Karpas-422 (cell line): Measurements from ENCODE around the gene SCRN2. TPM values are rescaled to one million over a fixed set of nuclear protein-coding genes. Genes with fewer than 3 reads are reported as not detected.

ENCODE experiments used
- DNase-seq: peaks from one replicate; pipeline ENCODE4 v3.0.0-alpha.2; 2015
- H2AFZ ChIP-seq: fragments of 200-600 bp; sonication (generic); 2 replicates; pipeline ENCODE4 v1.6.1; 2014; ENCODE audit warnings: antibody characterized with exemption, low read length, mixed read lengths
- H3K27ac ChIP-seq: fragments of 200-600 bp; sonication (generic); 2 replicates; pipeline ENCODE4 v1.5.1; 2014; ENCODE audit warnings: mild to moderate bottlenecking, low read length, moderate library complexity
- H3K27me3 ChIP-seq: fragments of 200-600 bp; sonication (generic); 2 replicates; pipeline ENCODE4 v1.6.1; 2014; ENCODE audit warnings: low read length, mixed read lengths
- H3K36me3 ChIP-seq: fragments of 200-600 bp; sonication (generic); 2 replicates; pipeline ENCODE4 v1.6.1; 2014; ENCODE audit warnings: low read length, mixed read lengths; ENCODE audit not compliant: insufficient read depth
- H3K4me1 ChIP-seq: fragments of 200-600 bp; sonication (generic); 2 replicates; pipeline ENCODE4 v1.6.1; 2014; ENCODE audit warnings: mild to moderate bottlenecking, low read length, mixed read lengths
- H3K4me2 ChIP-seq: fragments of 200-600 bp; sonication (generic); 2 replicates; pipeline ENCODE4 v1.6.1; 2014; ENCODE audit warnings: low read length, low read depth, mild to moderate bottlenecking; ENCODE audit not compliant: poor library complexity, severe bottlenecking
- H3K4me3 ChIP-seq: fragments of 200-600 bp; sonication (generic); 2 replicates; pipeline ENCODE4 v1.5.1; 2014; ENCODE audit warnings: mild to moderate bottlenecking, antibody characterized with exemption, low read length, mixed read lengths
- H3K79me2 ChIP-seq: fragments of 200-600 bp; sonication (generic); 2 replicates; pipeline ENCODE4 v1.6.1; 2014; ENCODE audit warnings: mild to moderate bottlenecking, low read length, mixed read lengths
- H3K9ac ChIP-seq: fragments of 200-600 bp; sonication (generic); 2 replicates; pipeline ENCODE4 v1.6.0; 2014; ENCODE audit warnings: low read length
- H3K9me2 ChIP-seq: fragments of 200-600 bp; sonication (generic), shearing (Covaris generic); replicated peaks from 2 replicates; pipeline ENCODE4 v1.6.0; 2014; ENCODE audit warnings: mild to moderate bottlenecking, low read length, moderate library complexity; ENCODE audit not compliant: insufficient read depth
- H3K9me3 ChIP-seq: fragments of 300-700, 200-600 bp; sonication (generic); 2 replicates; pipeline ENCODE4 v1.6.1; 2014; ENCODE audit warnings: low read length, mixed read lengths
- H4K20me1 ChIP-seq: fragments of 200-600 bp; sonication (generic); 2 replicates; pipeline ENCODE4 v1.6.1; 2014; ENCODE audit warnings: mild to moderate bottlenecking, antibody characterized with exemption, low read length, low read depth; ENCODE audit not compliant: insufficient read depth
- total RNA-seq: library from RNA; depleted of rRNA; stranded (reverse); fragments of >200 nt; shearing (Covaris generic); gene quantifications from 2 replicates; pipeline ENCODE4 v1.2.3, GENCODE V29; 2014; ENCODE audit warnings: low replicate concordance; rRNA removed

Gene SCRN2
- total RNA-seq, 1 experiment from 2014 or later = 37.7 TPM

DNA sequence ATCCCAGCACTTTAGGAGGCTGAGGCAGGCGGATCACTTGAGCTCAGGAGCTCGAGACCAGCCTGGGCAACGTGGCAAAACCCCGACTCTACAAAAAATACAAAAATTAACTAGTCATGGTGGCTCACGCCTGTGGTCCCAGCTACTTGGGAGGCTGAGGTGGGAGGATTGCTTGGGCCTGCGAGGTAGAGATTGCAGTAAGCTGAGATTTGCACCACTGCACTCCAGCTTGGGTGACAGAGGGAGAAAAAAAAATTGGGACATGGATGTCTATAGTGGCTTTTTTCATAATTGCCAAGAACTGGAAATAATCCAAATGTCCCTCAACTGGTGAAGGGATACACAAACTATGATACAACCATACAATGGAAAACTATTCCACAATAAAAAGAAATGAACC, 48.1 kb downstream of the SCRN2 start:
- no peak overlapping the region for H3K4me3 ChIP-seq
- H4K20me1 ChIP-seq = no peaks in the 10 kb centered on the region
- H3K27ac ChIP-seq = no peak overlapping the region
- H3K9me3 ChIP-seq = no peaks in the 10 kb centered on the region
- H3K9ac ChIP-seq = no peak overlapping the region
- no peaks in the 10 kb centered on the region for H3K79me2 ChIP-seq
- no peak overlapping the region for H2AFZ ChIP-seq
- H3K4me2 ChIP-seq = no peak overlapping the region
- H3K9me2 ChIP-seq = no peaks in the 10 kb centered on the region
- H3K4me1 ChIP-seq = peaks cover 16% of the 10 kb centered on the region
- no peaks in the 10 kb centered on the region for H3K27me3 ChIP-seq
- no peaks in the 10 kb centered on the region for H3K36me3 ChIP-seq
- DNase-seq = no peak

DNA sequence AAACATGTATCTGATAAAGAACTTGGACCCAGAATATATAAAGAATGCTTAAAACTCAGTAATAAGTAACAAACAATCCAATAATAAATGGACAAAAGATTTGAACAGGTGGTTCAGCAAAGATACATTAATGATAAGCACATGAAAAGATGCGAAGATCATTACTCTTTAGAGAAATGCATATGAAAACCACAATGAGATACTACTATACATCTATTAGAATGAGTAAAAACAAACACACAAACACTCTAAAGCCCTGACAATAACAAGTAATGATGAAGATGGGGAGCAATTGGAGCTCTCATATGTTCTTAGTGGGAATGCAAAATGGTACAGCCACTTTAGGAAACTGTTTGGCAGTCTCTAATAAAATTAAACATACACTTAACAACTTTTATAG, 48.6 kb downstream of the SCRN2 start:
- no peak for DNase-seq
- Histone ChIP-seq H3K27me3 (no peaks in the 10 kb centered on the region), H3K36me3 (no peaks in the 10 kb centered on the region), H3K27ac (no peak overlapping the region), H3K4me3 (no peak overlapping the region), H4K20me1 (no peaks in the 10 kb centered on the region), H3K9ac (no peak overlapping the region), H3K9me2 (no peaks in the 10 kb centered on the region), H3K79me2 (no peaks in the 10 kb centered on the region), H3K9me3 (no peaks in the 10 kb centered on the region), H3K4me1 (peaks cover 16% of the 10 kb centered on the region), H2AFZ (no peak overlapping the region), H3K4me2 (no peak overlapping the region)

DNA sequence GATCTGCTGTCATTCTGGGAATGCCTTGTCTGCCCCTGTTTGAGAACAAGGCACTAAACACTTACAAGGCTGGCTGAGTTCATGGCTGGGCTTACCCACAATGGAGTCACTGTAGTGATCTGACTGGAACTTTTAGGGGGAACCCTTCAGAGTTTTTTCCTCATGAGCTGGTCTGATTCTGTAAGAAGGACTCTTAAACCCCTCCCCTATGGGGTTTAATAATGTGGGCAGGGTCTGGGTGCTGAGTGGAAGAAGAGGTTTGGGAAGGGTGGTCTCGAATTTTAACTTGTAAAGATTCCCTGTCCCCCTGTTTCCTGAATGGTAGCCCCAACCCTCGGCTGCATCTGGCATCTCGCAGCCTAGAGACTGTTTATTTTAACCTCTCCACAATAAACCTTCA, 50.0 kb downstream of the SCRN2 start:
- no peaks in the 10 kb centered on the region for H3K79me2 ChIP-seq
- no peak overlapping the region for H3K4me2 ChIP-seq
- H3K27me3 ChIP-seq = no peaks in the 10 kb centered on the region
- no peaks in the 10 kb centered on the region for H3K9me3 ChIP-seq
- no peaks in the 10 kb centered on the region for H4K20me1 ChIP-seq
- no peak overlapping the region for H2AFZ ChIP-seq
- peaks cover 16% of the 10 kb centered on the region for H3K4me1 ChIP-seq
- no peaks in the 10 kb centered on the region for H3K9me2 ChIP-seq
- H3K9ac ChIP-seq = no peak overlapping the region
- no peaks in the 10 kb centered on the region for H3K36me3 ChIP-seq
- no peak for DNase-seq
- no peak overlapping the region for H3K4me3 ChIP-seq
- no peak overlapping the region for H3K27ac ChIP-seq

DNA sequence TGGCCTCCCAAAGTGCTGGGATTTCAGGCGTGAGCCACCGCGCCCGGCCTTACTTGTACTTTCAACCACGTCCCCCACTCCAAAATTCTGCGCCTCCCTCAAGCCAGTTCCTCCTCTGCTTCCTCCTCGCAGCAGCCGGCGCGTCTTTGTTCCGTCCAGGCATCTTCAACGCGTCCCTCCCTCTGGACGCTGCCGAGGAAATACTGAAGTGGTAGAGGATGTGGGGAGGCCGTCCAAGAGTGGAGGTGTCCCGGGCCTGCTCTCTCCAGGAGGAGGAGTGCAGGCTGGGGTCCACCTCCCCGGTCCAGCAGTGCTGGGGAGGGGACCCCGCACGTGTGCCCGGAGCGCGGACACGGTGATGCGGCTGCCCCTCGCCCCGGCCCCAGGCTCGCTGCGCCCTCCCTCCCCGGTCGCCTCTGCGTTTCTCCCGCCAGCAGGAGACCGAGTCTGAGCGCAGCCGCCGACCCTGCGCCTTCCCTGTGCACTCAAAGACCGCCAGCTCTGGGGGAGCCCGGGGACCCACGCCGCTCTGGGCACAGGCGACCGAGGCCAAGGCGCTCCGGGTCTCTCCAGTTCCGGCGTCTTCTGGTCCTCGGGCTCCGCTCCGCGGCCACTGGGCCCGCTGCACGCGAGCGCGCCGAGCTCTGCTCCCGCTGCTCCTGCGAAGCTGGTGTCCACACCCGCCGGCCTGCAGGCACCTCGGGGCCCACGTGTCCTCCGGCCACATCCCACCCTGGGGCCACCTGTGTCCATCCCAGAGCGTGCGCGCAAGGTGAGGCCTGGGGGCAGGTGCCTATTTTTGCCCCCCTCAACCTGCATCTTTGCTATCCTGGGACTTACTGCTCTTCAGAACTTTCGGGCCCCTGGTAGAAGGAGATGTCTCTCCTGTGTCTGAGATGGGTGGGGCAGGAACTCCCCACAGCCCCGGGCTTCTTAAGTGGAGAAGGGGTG, 51.2 kb downstream of the SCRN2 start:
- no peak overlapping the region for H3K4me3 ChIP-seq
- no peak overlapping the region for H3K27ac ChIP-seq
- no peaks in the 10 kb centered on the region for H3K9me2 ChIP-seq
- no peaks in the 10 kb centered on the region for H4K20me1 ChIP-seq
- no peaks in the 10 kb centered on the region for H3K36me3 ChIP-seq
- no peak overlapping the region for H3K4me2 ChIP-seq
- H3K79me2 ChIP-seq = no peaks in the 10 kb centered on the region
- no peaks in the 10 kb centered on the region for H3K27me3 ChIP-seq
- H3K9me3 ChIP-seq = no peaks in the 10 kb centered on the region
- no peak for DNase-seq
- H3K9ac ChIP-seq = no peak overlapping the region
- no peak overlapping the region for H2AFZ ChIP-seq
- H3K4me1 ChIP-seq = peaks cover 16% of the 10 kb centered on the region

Other genes starting within 250 kb of the SCRN2 start
- gene KPNB1, start 191.4 kb downstream of the SCRN2 start, total RNA-seq = 152 and 184 TPM in 2 replicates
- gene TBKBP1, start 147.1 kb downstream of the SCRN2 start, total RNA-seq = 0.25 and 0.56 TPM in 2 replicates
- gene TBX21, start 108.0 kb downstream of the SCRN2 start, total RNA-seq = not detected in 2 replicates
- 11.1 and 21.9 TPM in 2 replicates for gene OSBPL7, start 19.5 kb downstream of the SCRN2 start, total RNA-seq
- 38.2 and 50.3 TPM in 2 replicates for gene MRPL10, start 9.7 kb downstream of the SCRN2 start, total RNA-seq
- 2.8 TPM in 1 of 2 replicates, not detected in the other for gene LRRC46, start 9.6 kb downstream of the SCRN2 start, total RNA-seq
- 0.04 TPM in 1 of 2 replicates, not detected in the other for gene SP6, start 9.9 kb upstream of the SCRN2 start, total RNA-seq
- 3.6 and 4.4 TPM in 2 replicates for gene SP2, start 55.0 kb upstream of the SCRN2 start, total RNA-seq
- gene PNPO, start 100.3 kb upstream of the SCRN2 start, total RNA-seq = 26.8 and 32.0 TPM in 2 replicates
- 0.97 and 2.7 TPM in 2 replicates for gene PRR15L, start 116.6 kb upstream of the SCRN2 start, total RNA-seq
- gene CDK5RAP3, start 129.8 kb upstream of the SCRN2 start, total RNA-seq = 213 and 402 TPM in 2 replicates
- not detected in 2 replicates for gene COPZ2, start 196.5 kb upstream of the SCRN2 start, total RNA-seq
- gene NFE2L1, start 207.1 kb upstream of the SCRN2 start, total RNA-seq = 48.7 and 52.7 TPM in 2 replicates